ENCODE measurements around the gene EDEM2.
"Not testable (repeated sequence)": the region's sequence is repeated elsewhere in the genome, so short reads cannot be mapped to it uniquely, and the experiment has no call there.

The EDEM2 gene

GRCh38 chr20:35129647-35130069, 17.5 kb downstream of the EDEM2 start:
- no peak for DNase-seq (ENCODE audit: low read depth, low spot score)

DNA sequence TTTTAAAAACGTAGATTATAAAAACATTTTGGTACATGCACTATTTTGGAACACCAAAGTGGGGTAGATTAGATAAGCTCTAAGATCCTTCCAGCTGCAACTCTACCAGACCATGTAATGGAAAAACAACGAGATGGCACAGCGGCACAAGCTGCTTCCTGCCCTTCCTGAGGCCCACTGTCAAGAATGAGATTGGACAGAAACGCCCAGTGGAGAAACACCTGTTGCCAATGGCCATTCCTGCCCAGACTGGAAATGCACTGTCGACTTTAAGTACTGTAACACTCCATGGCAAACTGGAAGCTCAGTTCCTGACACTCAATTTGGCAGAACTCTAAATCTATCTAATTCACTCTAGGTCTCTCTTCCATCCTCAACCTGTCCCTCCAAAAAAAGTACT, 21.4 kb downstream of the EDEM2 start:
- DNase-seq (ENCODE audit: low read depth, low spot score): no peak

GRCh38 chr20:35122756-35123405, 24.3 kb downstream of the EDEM2 start:
- DNase-seq (ENCODE audit: low read depth, low spot score): no peak

- no peak for DNase-seq (ENCODE audit: low read depth, low spot score)
Measured at GRCh38 chr20:35121186-35121585, 25.9 kb downstream of the EDEM2 start.

DNA sequence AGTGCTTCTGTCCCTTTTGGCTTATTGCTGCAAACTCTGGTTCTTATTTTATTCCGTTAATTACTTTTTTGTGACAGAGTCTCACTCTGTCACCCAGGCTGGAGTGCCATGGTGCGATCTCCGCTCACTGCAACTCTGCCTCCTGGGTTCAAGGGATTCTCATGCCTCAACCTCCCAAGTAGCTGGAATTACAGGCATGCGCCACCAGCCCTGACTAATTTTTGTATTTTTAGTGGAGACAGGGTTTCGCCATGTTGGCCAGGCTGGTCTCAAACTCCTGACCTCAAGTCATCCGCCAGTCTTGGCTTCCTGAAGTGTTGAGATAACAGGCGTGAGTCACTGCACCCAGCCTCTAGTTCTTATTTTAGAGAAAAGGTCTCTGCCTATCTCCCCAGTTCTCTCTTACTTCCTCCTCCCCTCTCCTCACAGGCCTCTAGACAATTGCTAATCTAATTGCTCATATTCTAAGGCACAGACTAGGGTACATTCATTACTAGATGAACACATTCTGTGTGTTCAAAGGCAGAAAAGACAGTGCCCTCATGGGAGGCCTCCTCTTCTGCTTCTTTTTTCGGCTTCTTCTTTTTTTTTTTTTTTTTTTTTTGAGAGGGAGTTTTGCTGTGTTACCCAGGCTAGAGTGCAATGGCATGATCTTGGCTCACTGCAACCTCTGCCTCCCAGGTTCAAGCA, 27.0 kb downstream of the EDEM2 start:
- DNase-seq (ENCODE audit: low read depth, low spot score): no peak

GRCh38 chr20:35117629-35118028, 29.5 kb downstream of the EDEM2 start:
- no peak for DNase-seq (ENCODE audit: low read depth, low spot score)

GRCh38 chr20:35117196-35117595, 29.9 kb downstream of the EDEM2 start:
- no peak for DNase-seq (ENCODE audit: low read depth, low spot score)

GRCh38 chr20:35116258-35116657, 30.9 kb downstream of the EDEM2 start:
- DNase-seq (ENCODE audit: low read depth, low spot score): no peak

- DNase-seq (ENCODE audit: low read depth, low spot score): no peak
Measured at GRCh38 chr20:35115606-35116005, 31.5 kb downstream of the EDEM2 start.

GRCh38 chr20:35112276-35112675, 34.9 kb downstream of the EDEM2 start:
- not testable (repeated sequence) for DNase-seq (ENCODE audit: low read depth, low spot score)

- no peak for DNase-seq (ENCODE audit: low read depth, low spot score)
Measured at GRCh38 chr20:35111141-35111888, 35.8 kb downstream of the EDEM2 start.

GRCh38 chr20:35108921-35109320, 38.2 kb downstream of the EDEM2 start:
- DNase-seq (ENCODE audit: low read depth, low spot score): no peak

GRCh38 chr20:35106827-35107380, 40.2 kb downstream of the EDEM2 start:
- DNase-seq (ENCODE audit: low read depth, low spot score): no peak

- DNase-seq (ENCODE audit: low read depth, low spot score): no peak
Measured at GRCh38 chr20:35104685-35105295, 42.3 kb downstream of the EDEM2 start.

- no peak for DNase-seq (ENCODE audit: low read depth, low spot score)
Measured at GRCh38 chr20:35101620-35102019, 45.5 kb downstream of the EDEM2 start.

GRCh38 chr20:35093267-35093884, 53.8 kb downstream of the EDEM2 start:
- DNase-seq (ENCODE audit: low read depth, low spot score): no peak

GRCh38 chr20:35092524-35093266, 54.4 kb downstream of the EDEM2 start, which contains the start of gene TRPC4AP:
Gene TRPC4AP, minus strand, starts transcription at chr20:35092807. Its CDS starts 26 bp downstream, at chr20:35092781.
- peak; percentile 69 for DNase-seq (ENCODE audit: low read depth, low spot score)

DNA sequence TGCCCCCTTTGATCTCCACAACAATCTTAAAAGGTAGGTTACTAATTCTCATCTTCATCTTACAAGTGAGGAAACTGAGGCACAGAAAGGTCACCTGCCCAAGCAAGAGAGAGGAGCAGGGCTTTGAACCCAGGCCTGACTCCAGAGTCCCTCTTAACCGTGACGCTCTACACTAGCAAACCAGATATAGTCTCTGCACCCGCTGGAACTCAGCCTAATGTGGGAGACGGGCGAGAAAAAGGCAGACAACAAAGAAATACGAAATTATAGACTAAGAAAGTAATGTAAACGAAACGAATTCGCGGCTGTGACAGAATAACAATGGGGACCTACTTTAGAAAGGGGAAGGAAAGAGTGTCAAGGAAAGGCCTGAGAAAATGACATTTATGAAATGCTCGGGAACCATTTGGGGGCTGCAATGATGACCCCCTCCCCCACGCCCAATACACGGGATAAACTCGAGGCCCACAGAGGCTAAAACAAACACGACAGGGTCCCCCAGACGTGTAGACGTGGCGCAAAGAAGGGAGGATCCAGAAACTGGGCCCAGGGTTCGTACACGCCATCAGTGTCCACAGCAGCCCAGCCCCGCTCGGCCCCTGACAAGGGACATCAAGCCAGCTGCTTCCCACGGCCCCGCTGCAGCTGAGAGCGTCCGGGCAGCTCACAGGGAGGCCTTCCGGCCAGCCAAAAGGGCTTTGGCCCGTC, 55.2 kb downstream of the EDEM2 start:
- DNase-seq (ENCODE audit: low read depth, low spot score): no peak

DNA sequence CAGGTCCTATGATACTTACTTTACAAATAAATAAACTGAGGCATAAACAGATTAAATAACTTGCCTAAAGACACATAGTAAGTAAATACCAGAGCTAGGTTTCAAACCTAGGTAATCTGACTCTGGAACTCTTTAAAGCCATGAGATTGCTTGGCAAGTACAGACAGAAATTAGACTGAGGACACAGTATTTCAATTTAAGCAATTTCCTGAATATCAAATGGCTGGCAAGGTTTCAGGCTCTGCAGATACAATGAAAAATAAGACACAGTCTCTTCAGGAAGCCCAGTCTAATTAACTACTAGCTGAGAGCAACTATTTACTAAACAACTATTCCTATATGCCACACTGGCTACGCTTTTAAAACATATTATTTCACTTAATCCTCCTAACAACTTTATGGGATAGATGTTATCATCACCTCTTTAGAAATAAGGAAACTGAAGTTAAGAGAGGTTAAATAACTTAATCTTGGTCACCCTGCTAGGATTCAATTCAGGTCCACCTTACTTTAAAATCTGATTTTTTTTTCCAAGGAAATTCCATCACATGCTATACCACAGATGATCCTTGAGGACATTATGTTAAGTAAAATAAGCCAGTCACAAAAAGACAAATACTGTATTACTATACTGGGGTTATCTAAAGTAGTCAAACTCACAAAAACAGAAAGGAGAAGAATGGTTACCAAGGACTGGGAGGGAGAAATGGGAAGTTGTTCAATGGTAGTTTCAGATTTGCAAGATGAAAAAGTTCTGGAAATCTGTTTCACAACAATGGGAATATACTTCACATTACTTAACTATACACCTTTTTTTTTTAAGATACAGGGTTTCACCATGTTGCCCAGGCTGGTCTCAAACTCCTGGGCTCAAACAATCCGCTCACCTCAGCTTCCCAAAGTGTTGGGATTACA, 58.6 kb downstream of the EDEM2 start:
- no peak for DNase-seq (ENCODE audit: low read depth, low spot score)

Data from activated naive CD8-positive, alpha-beta T cell treated with anti-CD3 and anti-CD28 coated beads, Interleukin-2, amount 50 U/mL, for 16 hours (primary cell).